K562 (cell line): ENCODE results near the gene ADAR. TPM values are rescaled to one million over a fixed set of nuclear protein-coding genes. Genes with fewer than 3 reads are reported as not detected.
A peak's percentile ranks its signal among the peaks of the same experiment; 100 is the strongest.

ENCODE experiments used
- MTA2 ChIP-seq: fragments of 450-650 bp; IDR thresholded peaks from 2 replicates; pipeline ENCODE4 v1.6.1; 2016; ENCODE audit warnings: low read depth
- ZFX ChIP-seq: sonication (generic); formaldehyde crosslinking; IDR thresholded peaks from 2 replicates; pipeline ENCODE4 v1.8.0; 2022; ENCODE audit warnings: mild to moderate bottlenecking, missing genetic modification reagents, moderate library complexity
- ZNF134 ChIP-seq: fragments of 250-450 bp; sonication (Bioruptor Pico); conservative IDR thresholded peaks from 2 replicates; pipeline ENCODE4 v1.4.0; 2020
- ZNF143 ChIP-seq: sonication (generic); formaldehyde crosslinking; IDR thresholded peaks from 2 replicates; pipeline ENCODE4 v1.9.0; 2022; ENCODE audit warnings: mild to moderate bottlenecking, missing genetic modification reagents
- polyA plus RNA-seq, 8 experiments: library from polyadenylated mRNA; depleted of rRNA in 4 of 8; stranded (reverse) in 5 of 8; unstranded in 3 of 8; fragments of >200 nt; fragmentation: Nextera tagmentation in 2 of 8; fragmentation: Illumina TruSeq in 1 of 8; extraction: Ambion mirVana in 2 of 8; extraction: Trizol in 1 of 8; gene quantifications; 2 replicates each; pipeline versions ENCODE4 v1.2.1 to v1.2.3, GENCODE V29; 2011 to 2014; ENCODE audit warnings: inconsistent platforms in 1 of 8, missing spikeins in 1 of 8
- total RNA-seq, 7 experiments: library from RNA; depleted of rRNA in 6 of 7; stranded (reverse); fragments of >200 nt in 6 of 7; fragmentation: Illumina TruSeq in 2 of 7; extraction: Trizol in 2 of 7; gene quantifications; 2 replicates each; pipeline versions ENCODE4 v1.2.1 to v1.2.3, GENCODE V29; 2011 to 2021; ENCODE audit warnings: low replicate concordance in 1 of 7
- TF ChIP-seq, protein P1 (sequence below): fragments of 200-800 bp; sonication (Bioruptor generic); IDR thresholded peaks from 2 replicates; pipeline ENCODE4 v1.6.1; 2016; ENCODE audit warnings: missing genetic modification characterization, missing compliant biosample characterization
- TF ChIP-seq, protein P2 (sequence below): fragments of 450-650 bp; IDR thresholded peaks from 2 replicates; pipeline ENCODE4 v1.6.1; 2017; ENCODE audit warnings: antibody characterized with exemption, mild to moderate bottlenecking
- TF ChIP-seq, protein P3 (sequence below), 2 experiments: fragments of 450-650 bp in 1 of 2; IDR thresholded peaks; 2 replicates each; pipeline ENCODE4 v1.6.1; 2011 to 2017; ENCODE audit warnings: low read depth in 2 of 2, antibody characterized with exemption in 1 of 2, borderline replicate concordance in 1 of 2, low read length in 1 of 2, mild to moderate bottlenecking in 1 of 2, mixed read lengths in 1 of 2; ENCODE audit not compliant: control insufficient read depth in 1 of 2
- TF ChIP-seq, protein P4 (sequence below): fragments of 250-450 bp; sonication (Bioruptor Pico); IDR thresholded peaks from 2 replicates; pipeline ENCODE4 v1.9.0; 2021; ENCODE audit warnings: mild to moderate bottlenecking, inconsistent platforms
- TF ChIP-seq, protein P5 (sequence below): fragments of 250-450 bp; sonication (Bioruptor Pico); IDR thresholded peaks from 2 replicates; pipeline ENCODE4 v1.5.0; 2021

The ADAR gene
- total and polyA plus RNA-seq, 9 of the 15 experiments (the other 6 are each of a cell fraction or from before 2014, with no cell fraction given) = 30.1 to 123 (median 60.2) TPM

DNA sequence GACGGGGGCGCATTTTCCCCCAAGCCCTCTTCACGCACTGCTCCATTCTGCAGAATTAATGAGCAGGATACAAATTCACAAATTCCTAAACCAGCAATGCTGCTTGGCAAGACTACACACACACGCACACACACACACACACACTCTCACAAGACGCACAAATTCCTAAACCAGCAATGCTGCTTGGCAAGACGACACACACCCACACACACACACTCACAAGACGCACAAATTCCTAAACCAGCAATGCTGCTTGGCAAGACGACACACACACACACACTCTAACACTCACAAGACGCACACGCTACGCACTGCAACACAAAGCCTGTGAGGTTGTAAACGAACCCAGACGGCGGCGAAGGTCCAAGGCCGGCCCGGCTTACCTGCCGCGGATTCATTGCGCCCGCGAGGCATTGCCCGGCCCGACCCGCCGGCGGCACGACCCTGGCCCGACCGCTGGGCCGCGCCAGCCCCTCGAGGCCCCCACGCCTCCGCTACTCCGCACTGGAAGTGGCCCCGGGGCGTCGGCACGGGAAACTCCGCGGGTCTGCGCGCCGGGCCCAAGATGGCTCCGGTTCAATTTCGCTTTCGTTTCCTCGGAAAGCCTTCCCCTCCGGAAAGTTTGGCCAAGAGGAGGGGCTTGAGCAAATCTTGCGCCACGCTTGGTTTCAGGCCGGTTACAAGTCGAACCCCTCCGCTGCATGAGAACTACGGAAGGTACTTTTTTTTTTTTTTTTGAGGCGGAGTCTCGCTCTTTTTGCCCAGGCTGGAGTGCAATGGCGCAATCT lies at the start of gene ADAR (continued):
- TF ChIP-seq, protein P1, sequence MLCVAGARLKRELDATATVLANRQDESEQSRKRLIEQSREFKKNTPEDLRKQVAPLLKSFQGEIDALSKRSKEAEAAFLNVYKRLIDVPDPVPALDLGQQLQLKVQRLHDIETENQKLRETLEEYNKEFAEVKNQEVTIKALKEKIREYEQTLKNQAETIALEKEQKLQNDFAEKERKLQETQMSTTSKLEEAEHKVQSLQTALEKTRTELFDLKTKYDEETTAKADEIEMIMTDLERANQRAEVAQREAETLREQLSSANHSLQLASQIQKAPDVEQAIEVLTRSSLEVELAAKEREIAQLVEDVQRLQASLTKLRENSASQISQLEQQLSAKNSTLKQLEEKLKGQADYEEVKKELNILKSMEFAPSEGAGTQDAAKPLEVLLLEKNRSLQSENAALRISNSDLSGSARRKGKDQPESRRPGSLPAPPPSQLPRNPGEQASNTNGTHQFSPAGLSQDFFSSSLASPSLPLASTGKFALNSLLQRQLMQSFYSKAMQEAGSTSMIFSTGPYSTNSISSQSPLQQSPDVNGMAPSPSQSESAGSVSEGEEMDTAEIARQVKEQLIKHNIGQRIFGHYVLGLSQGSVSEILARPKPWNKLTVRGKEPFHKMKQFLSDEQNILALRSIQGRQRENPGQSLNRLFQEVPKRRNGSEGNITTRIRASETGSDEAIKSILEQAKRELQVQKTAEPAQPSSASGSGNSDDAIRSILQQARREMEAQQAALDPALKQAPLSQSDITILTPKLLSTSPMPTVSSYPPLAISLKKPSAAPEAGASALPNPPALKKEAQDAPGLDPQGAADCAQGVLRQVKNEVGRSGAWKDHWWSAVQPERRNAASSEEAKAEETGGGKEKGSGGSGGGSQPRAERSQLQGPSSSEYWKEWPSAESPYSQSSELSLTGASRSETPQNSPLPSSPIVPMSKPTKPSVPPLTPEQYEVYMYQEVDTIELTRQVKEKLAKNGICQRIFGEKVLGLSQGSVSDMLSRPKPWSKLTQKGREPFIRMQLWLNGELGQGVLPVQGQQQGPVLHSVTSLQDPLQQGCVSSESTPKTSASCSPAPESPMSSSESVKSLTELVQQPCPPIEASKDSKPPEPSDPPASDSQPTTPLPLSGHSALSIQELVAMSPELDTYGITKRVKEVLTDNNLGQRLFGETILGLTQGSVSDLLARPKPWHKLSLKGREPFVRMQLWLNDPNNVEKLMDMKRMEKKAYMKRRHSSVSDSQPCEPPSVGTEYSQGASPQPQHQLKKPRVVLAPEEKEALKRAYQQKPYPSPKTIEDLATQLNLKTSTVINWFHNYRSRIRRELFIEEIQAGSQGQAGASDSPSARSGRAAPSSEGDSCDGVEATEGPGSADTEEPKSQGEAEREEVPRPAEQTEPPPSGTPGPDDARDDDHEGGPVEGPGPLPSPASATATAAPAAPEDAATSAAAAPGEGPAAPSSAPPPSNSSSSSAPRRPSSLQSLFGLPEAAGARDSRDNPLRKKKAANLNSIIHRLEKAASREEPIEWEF (CRISPR knock-in tag) = no peak
- TF ChIP-seq, protein P2, sequence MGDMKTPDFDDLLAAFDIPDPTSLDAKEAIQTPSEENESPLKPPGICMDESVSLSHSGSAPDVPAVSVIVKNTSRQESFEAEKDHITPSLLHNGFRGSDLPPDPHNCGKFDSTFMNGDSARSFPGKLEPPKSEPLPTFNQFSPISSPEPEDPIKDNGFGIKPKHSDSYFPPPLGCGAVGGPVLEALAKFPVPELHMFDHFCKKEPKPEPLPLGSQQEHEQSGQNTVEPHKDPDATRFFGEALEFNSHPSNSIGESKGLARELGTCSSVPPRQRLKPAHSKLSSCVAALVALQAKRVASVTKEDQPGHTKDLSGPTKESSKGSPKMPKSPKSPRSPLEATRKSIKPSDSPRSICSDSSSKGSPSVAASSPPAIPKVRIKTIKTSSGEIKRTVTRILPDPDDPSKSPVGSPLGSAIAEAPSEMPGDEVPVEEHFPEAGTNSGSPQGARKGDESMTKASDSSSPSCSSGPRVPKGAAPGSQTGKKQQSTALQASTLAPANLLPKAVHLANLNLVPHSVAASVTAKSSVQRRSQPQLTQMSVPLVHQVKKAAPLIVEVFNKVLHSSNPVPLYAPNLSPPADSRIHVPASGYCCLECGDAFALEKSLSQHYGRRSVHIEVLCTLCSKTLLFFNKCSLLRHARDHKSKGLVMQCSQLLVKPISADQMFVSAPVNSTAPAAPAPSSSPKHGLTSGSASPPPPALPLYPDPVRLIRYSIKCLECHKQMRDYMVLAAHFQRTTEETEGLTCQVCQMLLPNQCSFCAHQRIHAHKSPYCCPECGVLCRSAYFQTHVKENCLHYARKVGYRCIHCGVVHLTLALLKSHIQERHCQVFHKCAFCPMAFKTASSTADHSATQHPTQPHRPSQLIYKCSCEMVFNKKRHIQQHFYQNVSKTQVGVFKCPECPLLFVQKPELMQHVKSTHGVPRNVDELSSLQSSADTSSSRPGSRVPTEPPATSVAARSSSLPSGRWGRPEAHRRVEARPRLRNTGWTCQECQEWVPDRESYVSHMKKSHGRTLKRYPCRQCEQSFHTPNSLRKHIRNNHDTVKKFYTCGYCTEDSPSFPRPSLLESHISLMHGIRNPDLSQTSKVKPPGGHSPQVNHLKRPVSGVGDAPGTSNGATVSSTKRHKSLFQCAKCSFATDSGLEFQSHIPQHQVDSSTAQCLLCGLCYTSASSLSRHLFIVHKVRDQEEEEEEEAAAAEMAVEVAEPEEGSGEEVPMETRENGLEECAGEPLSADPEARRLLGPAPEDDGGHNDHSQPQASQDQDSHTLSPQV = no peak
- TF ChIP-seq, protein P3, sequence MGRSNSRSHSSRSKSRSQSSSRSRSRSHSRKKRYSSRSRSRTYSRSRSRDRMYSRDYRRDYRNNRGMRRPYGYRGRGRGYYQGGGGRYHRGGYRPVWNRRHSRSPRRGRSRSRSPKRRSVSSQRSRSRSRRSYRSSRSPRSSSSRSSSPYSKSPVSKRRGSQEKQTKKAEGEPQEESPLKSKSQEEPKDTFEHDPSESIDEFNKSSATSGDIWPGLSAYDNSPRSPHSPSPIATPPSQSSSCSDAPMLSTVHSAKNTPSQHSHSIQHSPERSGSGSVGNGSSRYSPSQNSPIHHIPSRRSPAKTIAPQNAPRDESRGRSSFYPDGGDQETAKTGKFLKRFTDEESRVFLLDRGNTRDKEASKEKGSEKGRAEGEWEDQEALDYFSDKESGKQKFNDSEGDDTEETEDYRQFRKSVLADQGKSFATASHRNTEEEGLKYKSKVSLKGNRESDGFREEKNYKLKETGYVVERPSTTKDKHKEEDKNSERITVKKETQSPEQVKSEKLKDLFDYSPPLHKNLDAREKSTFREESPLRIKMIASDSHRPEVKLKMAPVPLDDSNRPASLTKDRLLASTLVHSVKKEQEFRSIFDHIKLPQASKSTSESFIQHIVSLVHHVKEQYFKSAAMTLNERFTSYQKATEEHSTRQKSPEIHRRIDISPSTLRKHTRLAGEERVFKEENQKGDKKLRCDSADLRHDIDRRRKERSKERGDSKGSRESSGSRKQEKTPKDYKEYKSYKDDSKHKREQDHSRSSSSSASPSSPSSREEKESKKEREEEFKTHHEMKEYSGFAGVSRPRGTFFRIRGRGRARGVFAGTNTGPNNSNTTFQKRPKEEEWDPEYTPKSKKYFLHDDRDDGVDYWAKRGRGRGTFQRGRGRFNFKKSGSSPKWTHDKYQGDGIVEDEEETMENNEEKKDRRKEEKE (IDR thresholded peaks at IDR 0.05; ENCODE audit: borderline replicate concordance in 1 of 2, control insufficient read depth in 1 of 2, low read depth in 2 of 2, low read length in 1 of 2) = no peak
- TF ChIP-seq, protein P4, sequence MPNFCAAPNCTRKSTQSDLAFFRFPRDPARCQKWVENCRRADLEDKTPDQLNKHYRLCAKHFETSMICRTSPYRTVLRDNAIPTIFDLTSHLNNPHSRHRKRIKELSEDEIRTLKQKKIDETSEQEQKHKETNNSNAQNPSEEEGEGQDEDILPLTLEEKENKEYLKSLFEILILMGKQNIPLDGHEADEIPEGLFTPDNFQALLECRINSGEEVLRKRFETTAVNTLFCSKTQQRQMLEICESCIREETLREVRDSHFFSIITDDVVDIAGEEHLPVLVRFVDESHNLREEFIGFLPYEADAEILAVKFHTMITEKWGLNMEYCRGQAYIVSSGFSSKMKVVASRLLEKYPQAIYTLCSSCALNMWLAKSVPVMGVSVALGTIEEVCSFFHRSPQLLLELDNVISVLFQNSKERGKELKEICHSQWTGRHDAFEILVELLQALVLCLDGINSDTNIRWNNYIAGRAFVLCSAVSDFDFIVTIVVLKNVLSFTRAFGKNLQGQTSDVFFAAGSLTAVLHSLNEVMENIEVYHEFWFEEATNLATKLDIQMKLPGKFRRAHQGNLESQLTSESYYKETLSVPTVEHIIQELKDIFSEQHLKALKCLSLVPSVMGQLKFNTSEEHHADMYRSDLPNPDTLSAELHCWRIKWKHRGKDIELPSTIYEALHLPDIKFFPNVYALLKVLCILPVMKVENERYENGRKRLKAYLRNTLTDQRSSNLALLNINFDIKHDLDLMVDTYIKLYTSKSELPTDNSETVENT (CRISPR knock-in tag) = no peak
- TF ChIP-seq ZFX (CRISPR knock-in tag) (peak; percentile 84), ZNF143 (CRISPR knock-in tag) (no peak), ZNF134 (CRISPR knock-in tag) (no peak), MTA2 (no peak)
- TF ChIP-seq, protein P5, sequence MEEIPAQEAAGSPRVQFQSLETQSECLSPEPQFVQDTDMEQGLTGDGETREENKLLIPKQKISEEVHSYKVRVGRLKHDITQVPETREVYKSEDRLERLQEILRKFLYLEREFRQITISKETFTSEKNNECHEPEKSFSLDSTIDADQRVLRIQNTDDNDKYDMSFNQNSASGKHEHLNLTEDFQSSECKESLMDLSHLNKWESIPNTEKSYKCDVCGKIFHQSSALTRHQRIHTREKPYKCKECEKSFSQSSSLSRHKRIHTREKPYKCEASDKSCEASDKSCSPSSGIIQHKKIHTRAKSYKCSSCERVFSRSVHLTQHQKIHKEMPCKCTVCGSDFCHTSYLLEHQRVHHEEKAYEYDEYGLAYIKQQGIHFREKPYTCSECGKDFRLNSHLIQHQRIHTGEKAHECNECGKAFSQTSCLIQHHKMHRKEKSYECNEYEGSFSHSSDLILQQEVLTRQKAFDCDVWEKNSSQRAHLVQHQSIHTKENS = no peak
